HEK293T (cell line): ENCODE measurements around the gene MTMR1.

ENCODE experiments used
- CTCF ChIA-PET: fragments of 350-600 bp; formaldehyde crosslinking; extraction: SDS; loops from one replicate; lab custom pipeline; 2021; ENCODE audit warnings: antibody characterized with exemption, inconsistent platforms; lab: Yijun Ruan, JAX
- POLR2A ChIA-PET: fragments of 350-600 bp; formaldehyde crosslinking; extraction: SDS; loops from one replicate; lab custom pipeline; 2020; ENCODE audit warnings: antibody characterized with exemption, inconsistent platforms; lab: Yijun Ruan, JAX
- DNase-seq: peaks from one replicate; pipeline ENCODE4 v3.0.0; 2012; ENCODE audit warnings: mixed read lengths; ENCODE audit errors: extremely low spot score
- ARNT ChIP-seq: fragments of 450-650 bp; IDR thresholded peaks from 2 replicates; pipeline ENCODE4 v1.6.1; 2017; ENCODE audit warnings: mild to moderate bottlenecking
- BHLHE40 ChIP-seq: fragments of 450-650 bp; IDR thresholded peaks from 2 replicates; pipeline ENCODE4 v1.6.1; 2016; ENCODE audit warnings: mild to moderate bottlenecking, moderate library complexity, borderline replicate concordance
- CTBP1 ChIP-seq: fragments of 450-650 bp; IDR thresholded peaks from 2 replicates; pipeline ENCODE4 v1.6.1; 2016; ENCODE audit warnings: borderline replicate concordance
- ELF4 ChIP-seq: fragments of 450-650 bp; IDR thresholded peaks from 2 replicates; pipeline ENCODE4 v1.6.1; 2017; ENCODE audit warnings: antibody characterized with exemption
- FOXA1 ChIP-seq: fragments of 450-650 bp; IDR thresholded peaks from 2 replicates; pipeline ENCODE4 v1.6.1; 2016; ENCODE audit warnings: mild to moderate bottlenecking
- FOXM1 ChIP-seq: fragments of 450-650 bp; IDR thresholded peaks from 2 replicates; pipeline ENCODE4 v1.6.1; 2017; ENCODE audit warnings: mild to moderate bottlenecking, borderline replicate concordance
- HDGF ChIP-seq: fragments of 450-650 bp; IDR thresholded peaks from 2 replicates; pipeline ENCODE4 v1.6.1; 2017; ENCODE audit warnings: antibody characterized with exemption, borderline replicate concordance
- L3MBTL2 ChIP-seq: fragments of 450-650 bp; conservative IDR thresholded peaks from 2 replicates; pipeline ENCODE4 v1.6.1; 2016; ENCODE audit warnings: mild to moderate bottlenecking
- LEF1 ChIP-seq: fragments of 450-650 bp; IDR thresholded peaks from 2 replicates; pipeline ENCODE4 v1.6.1; 2017; ENCODE audit warnings: mild to moderate bottlenecking, borderline replicate concordance
- NFRKB ChIP-seq: fragments of 450-650 bp; IDR thresholded peaks from 2 replicates; pipeline ENCODE4 v1.6.1; 2016; ENCODE audit warnings: mild to moderate bottlenecking, moderate library complexity
- PKNOX1 ChIP-seq: fragments of 450-650 bp; IDR thresholded peaks from 2 replicates; pipeline ENCODE4 v1.6.1; 2016
- SP1 ChIP-seq: fragments of 450-650 bp; IDR thresholded peaks from 2 replicates; pipeline ENCODE4 v1.6.1; 2017
- SUZ12 ChIP-seq: fragments of 450-650 bp; IDR thresholded peaks from 2 replicates; pipeline ENCODE4 v1.6.1; 2016; ENCODE audit warnings: mild to moderate bottlenecking
- ZNF384 ChIP-seq: fragments of 450-650 bp; IDR thresholded peaks from 2 replicates; pipeline ENCODE4 v1.6.1; 2016

MTMR1 gene

DNA sequence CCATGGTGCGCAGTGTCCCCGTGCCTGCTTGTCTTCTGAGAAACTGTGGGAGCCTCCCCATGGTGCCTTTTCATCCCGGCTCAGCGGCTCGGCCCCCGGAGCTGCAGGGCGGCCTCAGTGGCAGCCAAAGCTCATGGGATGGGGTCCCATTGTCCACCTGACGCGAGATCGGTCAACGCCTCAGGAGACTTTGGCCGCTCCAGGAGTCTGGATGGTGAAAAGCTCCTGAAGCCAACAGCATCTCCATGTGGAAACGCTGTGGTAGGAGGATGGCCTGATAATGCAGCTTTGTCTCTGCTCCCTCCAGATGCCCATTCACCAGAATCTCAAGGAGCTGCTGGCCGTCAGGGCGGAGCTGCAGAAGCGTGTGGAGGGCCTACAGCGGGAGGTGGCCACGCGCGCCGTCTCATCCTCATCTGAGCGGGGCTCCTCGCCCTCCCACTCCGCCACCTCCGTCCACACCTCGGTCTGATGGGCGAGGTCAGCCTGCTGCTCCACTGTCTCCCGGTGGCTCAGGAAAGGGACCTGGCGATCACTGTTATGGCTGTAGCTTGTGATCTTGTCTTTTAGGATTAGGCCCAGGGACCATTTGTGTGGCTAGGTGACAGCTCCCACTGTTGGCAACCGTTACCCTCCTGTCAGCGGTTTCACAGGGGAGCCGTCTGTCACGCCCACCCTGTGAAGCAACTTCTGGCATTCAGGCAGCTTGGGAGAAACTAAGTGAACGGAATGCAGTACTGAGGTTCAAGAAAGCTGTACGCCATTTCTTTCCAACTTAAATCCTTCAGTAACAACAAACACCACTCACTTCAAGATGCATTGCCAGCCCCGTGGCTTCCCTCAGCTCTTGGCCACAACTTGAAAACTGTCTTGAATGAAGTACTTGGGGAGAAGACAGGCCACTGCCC lies 69.3 kb downstream of the MTMR1 start:
- TF ChIP-seq HDGF = no peak
- TF ChIP-seq FOXM1 = no peak
- TF ChIP-seq ARNT = no peak
- no peak for TF ChIP-seq NFRKB
- no peak for TF ChIP-seq CTBP1
- no peak for TF ChIP-seq LEF1
- TF ChIP-seq FOXA1 = no peak
- TF ChIP-seq SP1 = no peak
- TF ChIP-seq L3MBTL2 = no peak
- no peak for DNase-seq
- CTCF ChIA-PET = interaction anchor here (1.9 to 3.5 kb wide), 2 partner anchors 10 to 319 kb away, joined by 4 to 23 read pairs; no protein-coding TSS in a partner anchor
- POLR2A ChIA-PET = no interaction called here

DNA sequence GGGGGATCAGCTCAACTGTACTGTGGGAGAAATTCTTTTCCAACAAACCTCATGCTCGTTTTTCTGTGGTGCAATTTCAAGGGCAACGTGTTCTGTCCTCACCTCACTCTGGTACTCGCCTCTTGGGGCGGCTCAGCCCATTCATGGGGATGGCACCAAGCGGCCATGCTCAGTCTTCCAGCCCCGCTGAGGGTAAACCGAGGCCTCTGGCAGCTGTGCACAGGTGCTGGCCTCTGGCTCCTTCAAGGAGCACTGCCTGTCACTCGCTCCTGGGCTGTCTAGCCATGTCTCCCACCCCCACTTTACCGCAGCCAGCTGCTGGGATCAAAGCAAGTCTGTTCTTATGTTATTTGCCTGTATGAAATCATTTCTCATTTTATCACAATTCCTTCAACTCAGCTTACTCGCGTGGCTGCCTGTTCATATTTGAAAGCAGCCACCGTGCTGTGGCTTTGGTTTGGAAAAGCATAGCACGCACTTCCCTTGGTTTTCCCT lies 70.2 kb downstream of the MTMR1 start:
- TF ChIP-seq SUZ12 (no peak), HDGF (no peak), BHLHE40 (no peak), L3MBTL2 (no peak), ARNT (no peak), SP1 (no peak)
- POLR2A ChIA-PET = no interaction called here
- no peak for DNase-seq
- CTCF ChIA-PET = interaction anchor here (1.9 to 3.5 kb wide), 2 partner anchors 9 to 319 kb away, joined by 4 to 23 read pairs; no protein-coding TSS in a partner anchor

GRCh38 chrX:150763810-150764209 lies 70.6 kb downstream of the MTMR1 start:
- TF ChIP-seq PKNOX1 (no peak), LEF1 (no peak), NFRKB (no peak), ELF4 (no peak), SP1 (no peak), HDGF (no peak), SUZ12 (no peak), L3MBTL2 (no peak)
- CTCF ChIA-PET = interaction anchor here (3.5 kb wide), 1 partner anchor 9 kb away, joined by 23 read pairs; no protein-coding TSS in a partner anchor
- no peak for DNase-seq
- POLR2A ChIA-PET = no interaction called here

GRCh38 chrX:150765237-150765636 lies 72.0 kb downstream of the MTMR1 start:
- ChIA-PET CTCF (interaction anchor here (0.6 to 1.4 kb wide), 2 partner anchors 263 to 317 kb away, joined by 3 read pairs; no protein-coding TSS in a partner anchor), POLR2A (no interaction called here)
- no peak for DNase-seq
- TF ChIP-seq SUZ12 (no peak), PKNOX1 (no peak), SP1 (no peak), ELF4 (no peak), ZNF384 (no peak)

GRCh38 chrX:150765782-150766350 lies 72.7 kb downstream of the MTMR1 start:
- CTCF ChIA-PET = interaction anchor here (1.4 kb wide), 1 partner anchor 316 kb away, joined by 3 read pairs; no protein-coding TSS in a partner anchor

More at GRCh38 chrX:150765782-150766350, 72.7 kb downstream of the MTMR1 start:
- DNase-seq = no peak
- TF ChIP-seq HDGF (no peak), SP1 (no peak), LEF1 (no peak), FOXM1 (no peak), PKNOX1 (no peak), L3MBTL2 (no peak), ELF4 (no peak), CTBP1 (no peak)
- POLR2A ChIA-PET = no interaction called here
